Measurements from ENCODE around the gene SRL. TPM values are rescaled to one million over a fixed set of nuclear protein-coding genes. Genes with fewer than 3 reads are reported as not detected.

SRL gene
- polyA plus RNA-seq, 1 donor from 2014 or later: not detected

GRCh38 chr16:4218202-4218601, 23.7 kb downstream of the SRL start:
- no peak for TF ChIP-seq EZH2 (IDR thresholded peaks at IDR 0.05; ENCODE audit: borderline replicate concordance, insufficient read depth, low read length, poor library complexity, severe bottlenecking)
- no peak for TF ChIP-seq POLR2AphosphoS5 (IDR thresholded peaks at IDR 0.05)
- no peak for TF ChIP-seq TAF1 (IDR thresholded peaks at IDR 0.05; ENCODE audit: low read depth)
- no peak for TF ChIP-seq EP300 (conservative IDR thresholded peaks at IDR 0.05; ENCODE audit: poor library complexity, severe bottlenecking)
- TF ChIP-seq MXI1 (conservative IDR thresholded peaks at IDR 0.05; ENCODE audit: poor library complexity, severe bottlenecking): no peak
- TF ChIP-seq, protein P1, sequence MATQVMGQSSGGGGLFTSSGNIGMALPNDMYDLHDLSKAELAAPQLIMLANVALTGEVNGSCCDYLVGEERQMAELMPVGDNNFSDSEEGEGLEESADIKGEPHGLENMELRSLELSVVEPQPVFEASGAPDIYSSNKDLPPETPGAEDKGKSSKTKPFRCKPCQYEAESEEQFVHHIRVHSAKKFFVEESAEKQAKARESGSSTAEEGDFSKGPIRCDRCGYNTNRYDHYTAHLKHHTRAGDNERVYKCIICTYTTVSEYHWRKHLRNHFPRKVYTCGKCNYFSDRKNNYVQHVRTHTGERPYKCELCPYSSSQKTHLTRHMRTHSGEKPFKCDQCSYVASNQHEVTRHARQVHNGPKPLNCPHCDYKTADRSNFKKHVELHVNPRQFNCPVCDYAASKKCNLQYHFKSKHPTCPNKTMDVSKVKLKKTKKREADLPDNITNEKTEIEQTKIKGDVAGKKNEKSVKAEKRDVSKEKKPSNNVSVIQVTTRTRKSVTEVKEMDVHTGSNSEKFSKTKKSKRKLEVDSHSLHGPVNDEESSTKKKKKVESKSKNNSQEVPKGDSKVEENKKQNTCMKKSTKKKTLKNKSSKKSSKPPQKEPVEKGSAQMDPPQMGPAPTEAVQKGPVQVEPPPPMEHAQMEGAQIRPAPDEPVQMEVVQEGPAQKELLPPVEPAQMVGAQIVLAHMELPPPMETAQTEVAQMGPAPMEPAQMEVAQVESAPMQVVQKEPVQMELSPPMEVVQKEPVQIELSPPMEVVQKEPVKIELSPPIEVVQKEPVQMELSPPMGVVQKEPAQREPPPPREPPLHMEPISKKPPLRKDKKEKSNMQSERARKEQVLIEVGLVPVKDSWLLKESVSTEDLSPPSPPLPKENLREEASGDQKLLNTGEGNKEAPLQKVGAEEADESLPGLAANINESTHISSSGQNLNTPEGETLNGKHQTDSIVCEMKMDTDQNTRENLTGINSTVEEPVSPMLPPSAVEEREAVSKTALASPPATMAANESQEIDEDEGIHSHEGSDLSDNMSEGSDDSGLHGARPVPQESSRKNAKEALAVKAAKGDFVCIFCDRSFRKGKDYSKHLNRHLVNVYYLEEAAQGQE (IDR thresholded peaks at IDR 0.05; ENCODE audit: borderline replicate concordance): no peak
- TF ChIP-seq, protein P2, sequence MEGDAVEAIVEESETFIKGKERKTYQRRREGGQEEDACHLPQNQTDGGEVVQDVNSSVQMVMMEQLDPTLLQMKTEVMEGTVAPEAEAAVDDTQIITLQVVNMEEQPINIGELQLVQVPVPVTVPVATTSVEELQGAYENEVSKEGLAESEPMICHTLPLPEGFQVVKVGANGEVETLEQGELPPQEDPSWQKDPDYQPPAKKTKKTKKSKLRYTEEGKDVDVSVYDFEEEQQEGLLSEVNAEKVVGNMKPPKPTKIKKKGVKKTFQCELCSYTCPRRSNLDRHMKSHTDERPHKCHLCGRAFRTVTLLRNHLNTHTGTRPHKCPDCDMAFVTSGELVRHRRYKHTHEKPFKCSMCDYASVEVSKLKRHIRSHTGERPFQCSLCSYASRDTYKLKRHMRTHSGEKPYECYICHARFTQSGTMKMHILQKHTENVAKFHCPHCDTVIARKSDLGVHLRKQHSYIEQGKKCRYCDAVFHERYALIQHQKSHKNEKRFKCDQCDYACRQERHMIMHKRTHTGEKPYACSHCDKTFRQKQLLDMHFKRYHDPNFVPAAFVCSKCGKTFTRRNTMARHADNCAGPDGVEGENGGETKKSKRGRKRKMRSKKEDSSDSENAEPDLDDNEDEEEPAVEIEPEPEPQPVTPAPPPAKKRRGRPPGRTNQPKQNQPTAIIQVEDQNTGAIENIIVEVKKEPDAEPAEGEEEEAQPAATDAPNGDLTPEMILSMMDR (IDR thresholded peaks at IDR 0.05; ENCODE audit: poor library complexity, severe bottlenecking): no peak
- TF ChIP-seq RAD21 (conservative IDR thresholded peaks at IDR 0.05): no peak
- no peak for TF ChIP-seq SMC3 (conservative IDR thresholded peaks at IDR 0.05; ENCODE audit: poor library complexity)
- H3K9me3 ChIP-seq (ENCODE audit: low read length): no peaks in the 10 kb centered on the region
- H3K27me3 ChIP-seq (ENCODE audit: insufficient read depth, low read depth, low read length): no peaks in the 10 kb centered on the region
- no peaks in the 10 kb centered on the region for H3K36me3 ChIP-seq (ENCODE audit: insufficient read depth, low read length)
- no peak overlapping the region for H3K27ac ChIP-seq (ENCODE audit: low read length)
- no peak overlapping the region for H2AFZ ChIP-seq (ENCODE audit: low read depth, low read length)
- H3K79me2 ChIP-seq (replicated peaks; ENCODE audit: insufficient read depth, low read length): no peaks in the 10 kb centered on the region
- H3K4me3 ChIP-seq (ENCODE audit: low read length): no peak overlapping the region
- no peaks in the 10 kb centered on the region for H3F3A ChIP-seq (ENCODE audit: insufficient read depth, low read length, poor library complexity, severe bottlenecking)
- no peaks in the 10 kb centered on the region for H3K9me2 ChIP-seq (ENCODE audit: insufficient read depth, low read length)
- no peaks in the 10 kb centered on the region for H4K20me1 ChIP-seq (ENCODE audit: insufficient read depth)
- no peak overlapping the region for H3K4me2 ChIP-seq (ENCODE audit: low read length)
- H3K9ac ChIP-seq (ENCODE audit: low read length): no peak overlapping the region

- Histone ChIP-seq H3K9me2 (ENCODE audit: insufficient read depth, low read length) (no peaks in the 10 kb centered on the region), H3K9ac (ENCODE audit: low read length) (no peak overlapping the region), H3K79me2 (replicated peaks; ENCODE audit: insufficient read depth, low read length) (no peaks in the 10 kb centered on the region), H3K4me3 (ENCODE audit: low read length) (no peak overlapping the region), H4K20me1 (ENCODE audit: insufficient read depth) (no peaks in the 10 kb centered on the region), H3K27me3 (ENCODE audit: insufficient read depth, low read depth, low read length) (no peaks in the 10 kb centered on the region), H3K9me3 (ENCODE audit: low read length) (no peaks in the 10 kb centered on the region), H2AFZ (ENCODE audit: low read depth, low read length) (no peak overlapping the region), H3K4me2 (ENCODE audit: low read length) (no peak overlapping the region), H3F3A (ENCODE audit: insufficient read depth, low read length, poor library complexity, severe bottlenecking) (no peaks in the 10 kb centered on the region), H3K27ac (ENCODE audit: low read length) (no peak overlapping the region), H3K36me3 (ENCODE audit: insufficient read depth, low read length) (no peaks in the 10 kb centered on the region)
- TF ChIP-seq, protein P1 (IDR thresholded peaks at IDR 0.05; ENCODE audit: borderline replicate concordance): no peak
- no peak for TF ChIP-seq EP300 (conservative IDR thresholded peaks at IDR 0.05; ENCODE audit: poor library complexity, severe bottlenecking)
- TF ChIP-seq POLR2AphosphoS5 (IDR thresholded peaks at IDR 0.05): no peak
- TF ChIP-seq RAD21 (conservative IDR thresholded peaks at IDR 0.05): no peak
- TF ChIP-seq, protein P2 (IDR thresholded peaks at IDR 0.05; ENCODE audit: poor library complexity, severe bottlenecking): no peak
- no peak for TF ChIP-seq SMC3 (conservative IDR thresholded peaks at IDR 0.05; ENCODE audit: poor library complexity)
- no peak for TF ChIP-seq MXI1 (conservative IDR thresholded peaks at IDR 0.05; ENCODE audit: poor library complexity, severe bottlenecking)
- no peak for TF ChIP-seq TAF1 (IDR thresholded peaks at IDR 0.05; ENCODE audit: low read depth)
- TF ChIP-seq EZH2 (IDR thresholded peaks at IDR 0.05; ENCODE audit: borderline replicate concordance, insufficient read depth, low read length, poor library complexity, severe bottlenecking): no peak
Observed at GRCh38 chr16:4217204-4218131, 24.4 kb downstream of the SRL start.
